HG03066 (cell line): Measurements from ENCODE around the gene SLC6A17.

Source experiments
- ATAC-seq: cut with Tn5 transposase; IDR thresholded peaks from one replicate; pipeline ENCODE4 v1.9.1; 2021; ENCODE audit warnings: low read depth; ENCODE audit not compliant: unreplicated experiment

Gene SLC6A17

GRCh38 chr1:110198746-110199145 is 48.5 kb downstream of the SLC6A17 start:
- ATAC-seq: no peak

- no peak for ATAC-seq
Observed at GRCh38 chr1:110200190-110200589, 49.9 kb downstream of the SLC6A17 start.

DNA sequence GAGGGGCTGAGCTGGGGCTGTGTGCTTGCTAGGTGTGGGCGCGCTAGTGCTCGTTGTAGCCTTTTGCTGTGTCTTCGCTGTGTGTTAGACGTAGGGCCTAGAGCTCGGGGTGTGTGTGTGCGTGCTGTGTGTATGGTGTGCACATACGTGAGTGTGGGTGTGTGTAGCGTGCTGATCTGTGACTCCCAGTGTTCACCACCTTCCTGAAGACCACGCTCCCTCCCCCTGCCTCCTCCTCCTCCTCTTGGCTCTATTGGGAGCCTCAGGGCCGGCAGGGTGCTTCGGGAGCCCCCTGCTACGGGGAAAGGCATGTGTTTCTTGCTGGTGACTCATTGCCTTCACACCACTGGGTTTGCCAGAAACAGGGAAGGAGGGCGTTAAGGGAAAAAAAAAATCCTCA is 50.4 kb downstream of the SLC6A17 start:
- no peak for ATAC-seq

- ATAC-seq: no peak
Observed at GRCh38 chr1:110201157-110201825, 51.0 kb downstream of the SLC6A17 start.

- no peak for ATAC-seq
Observed at GRCh38 chr1:110203021-110203661, 52.8 kb downstream of the SLC6A17 start.

GRCh38 chr1:110205156-110205555 is 54.9 kb downstream of the SLC6A17 start:
- no peak for ATAC-seq

DNA sequence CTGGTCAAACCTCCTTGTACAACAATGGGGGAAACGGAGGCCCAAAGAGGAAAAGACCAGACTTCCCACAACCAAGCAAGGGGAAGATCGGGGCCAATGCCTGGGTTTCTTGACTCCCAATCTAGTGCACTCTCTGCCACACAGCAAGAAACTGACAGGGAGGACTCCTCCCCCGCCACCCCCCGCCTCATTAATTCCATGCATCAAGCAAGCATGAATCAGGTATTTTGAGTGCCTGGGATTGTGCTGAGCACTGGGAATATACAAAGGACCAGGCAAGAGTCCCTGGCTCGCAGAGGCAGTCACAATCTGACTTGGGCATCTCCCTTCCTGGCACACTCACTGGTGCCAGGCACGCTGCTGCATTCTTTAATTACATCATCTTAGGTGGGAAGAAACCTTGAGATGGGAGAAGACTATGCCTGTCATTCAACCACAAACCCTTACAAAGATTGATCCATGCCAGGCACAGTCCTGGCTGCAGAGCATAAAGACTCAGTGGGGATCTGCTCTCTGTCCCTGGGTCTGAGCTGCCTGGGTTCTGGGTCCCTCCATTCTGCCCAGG is 55.4 kb downstream of the SLC6A17 start:
- no peak for ATAC-seq

DNA sequence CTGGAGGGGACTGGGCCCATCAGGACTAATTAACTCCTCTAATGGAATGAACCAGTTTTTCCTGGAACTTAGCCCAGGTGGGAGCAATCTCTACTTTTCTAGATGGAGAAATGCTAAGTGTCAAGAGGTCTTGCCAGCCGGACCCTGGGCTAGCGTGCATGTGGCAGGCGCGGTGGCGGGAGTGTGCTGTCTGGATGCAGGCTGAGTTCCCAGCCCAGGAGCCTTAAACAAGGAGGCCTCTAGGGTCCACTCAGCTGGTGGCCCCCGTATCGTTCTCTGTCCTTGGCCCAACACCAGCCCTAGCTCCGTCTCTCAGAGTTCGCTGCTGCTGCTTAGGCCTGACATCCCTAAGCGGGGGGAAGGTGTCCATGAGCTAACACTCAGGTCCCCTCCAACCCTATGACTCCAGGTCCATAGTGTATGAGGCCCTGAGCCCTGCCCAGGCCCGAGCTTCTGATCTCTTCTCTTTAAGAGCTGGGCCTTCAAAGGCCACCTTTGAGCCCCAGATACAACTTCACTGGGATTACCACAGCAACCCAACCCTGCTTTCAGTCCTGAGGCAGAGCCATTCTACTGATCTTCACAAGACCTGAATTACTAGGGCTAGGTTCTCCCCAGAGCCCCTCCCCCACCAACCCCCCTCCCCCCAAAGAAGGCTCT is 56.1 kb downstream of the SLC6A17 start:
- ATAC-seq: no peak

- ATAC-seq: no peak
Observed at GRCh38 chr1:110207831-110208230, 57.5 kb downstream of the SLC6A17 start.

DNA sequence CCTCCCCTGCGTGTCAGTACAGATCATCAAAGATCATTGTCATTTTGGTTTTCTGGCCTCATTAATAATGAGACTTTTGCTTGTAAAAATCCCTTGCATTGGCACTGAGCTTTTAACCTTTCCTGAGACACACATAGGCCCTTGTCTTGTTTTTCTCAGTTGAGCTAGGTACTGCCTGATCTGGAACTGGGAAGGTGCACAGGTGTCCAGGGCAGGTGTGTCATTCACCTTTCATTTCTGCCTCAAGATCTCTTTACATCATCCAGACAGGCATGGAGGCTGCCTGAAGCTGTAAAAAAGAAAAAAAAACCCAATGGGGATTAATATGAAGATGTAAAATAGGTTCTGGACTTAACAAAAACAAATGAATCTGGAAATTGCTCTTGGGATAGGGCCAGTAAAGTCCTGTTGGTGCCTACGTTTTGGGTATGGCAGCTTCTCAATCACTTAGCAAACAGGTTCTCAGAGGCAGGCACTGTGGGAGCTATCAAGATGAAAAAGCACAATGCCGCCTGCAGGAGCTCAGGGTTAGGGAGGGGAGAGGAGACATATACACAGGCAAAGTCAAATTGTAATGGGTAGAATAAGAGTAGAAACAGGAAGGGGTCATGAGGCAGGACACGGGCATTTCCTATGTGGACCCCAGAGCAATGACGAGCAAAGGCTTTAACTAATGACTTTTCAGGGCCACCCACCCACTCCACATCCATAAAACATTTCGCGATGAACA is 58.8 kb downstream of the SLC6A17 start:
- no peak for ATAC-seq

DNA sequence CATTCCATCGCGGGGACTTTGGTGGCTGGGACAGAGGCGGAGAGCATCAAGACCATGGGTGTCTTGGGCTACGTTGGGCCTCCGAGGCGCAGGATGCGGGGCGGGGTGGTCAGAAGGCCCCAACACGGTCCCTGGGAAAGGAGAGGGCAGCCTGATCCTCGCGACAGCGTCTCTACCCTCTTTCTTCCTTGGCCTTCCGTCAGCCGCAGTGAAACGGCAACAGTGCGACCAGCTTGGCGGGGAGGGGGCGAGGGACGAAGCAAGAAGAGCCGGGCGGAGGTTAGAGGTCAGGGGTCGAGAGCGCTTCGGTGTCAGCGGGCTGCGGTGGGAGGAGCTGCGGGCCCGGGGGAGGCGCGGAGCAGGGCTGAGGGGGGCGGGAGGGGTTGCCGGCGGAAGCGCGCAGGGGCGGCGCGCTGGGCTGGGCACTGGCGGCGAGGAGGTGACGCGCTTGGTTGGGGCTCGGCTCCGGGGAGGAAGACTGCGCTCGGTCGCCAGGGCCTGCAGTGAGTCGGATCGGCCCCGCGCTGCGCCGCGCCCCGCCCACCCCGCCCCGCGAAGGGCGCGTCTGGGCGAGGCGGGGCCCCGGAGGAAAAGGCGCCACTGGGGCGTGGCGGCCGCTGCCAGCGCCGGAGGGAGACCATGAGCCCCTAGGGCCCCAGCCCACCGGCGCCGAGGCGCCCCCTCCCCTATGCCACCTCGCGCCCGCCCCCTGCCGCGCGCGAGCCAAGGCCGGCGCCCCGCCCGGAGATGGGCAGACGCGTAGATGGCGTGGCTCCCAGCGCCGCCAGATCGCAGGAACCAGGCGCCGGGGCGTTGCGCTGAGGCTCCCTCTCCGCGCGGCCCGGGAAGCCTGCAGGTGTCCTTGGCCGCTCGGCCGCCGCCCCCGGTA is 59.7 kb downstream of the SLC6A17 start, which contains the start of gene KCNC4:
KCNC4 (plus strand) TSS at position 600 of the 889 bp plus-strand sequence. CDS start 1,186 bp downstream, outside the sequence.
- ATAC-seq: peak; percentile 83

GRCh38 chr1:110210604-110211495 is 60.6 kb downstream of the SLC6A17 start:
- peak; percentile 31 for ATAC-seq

DNA sequence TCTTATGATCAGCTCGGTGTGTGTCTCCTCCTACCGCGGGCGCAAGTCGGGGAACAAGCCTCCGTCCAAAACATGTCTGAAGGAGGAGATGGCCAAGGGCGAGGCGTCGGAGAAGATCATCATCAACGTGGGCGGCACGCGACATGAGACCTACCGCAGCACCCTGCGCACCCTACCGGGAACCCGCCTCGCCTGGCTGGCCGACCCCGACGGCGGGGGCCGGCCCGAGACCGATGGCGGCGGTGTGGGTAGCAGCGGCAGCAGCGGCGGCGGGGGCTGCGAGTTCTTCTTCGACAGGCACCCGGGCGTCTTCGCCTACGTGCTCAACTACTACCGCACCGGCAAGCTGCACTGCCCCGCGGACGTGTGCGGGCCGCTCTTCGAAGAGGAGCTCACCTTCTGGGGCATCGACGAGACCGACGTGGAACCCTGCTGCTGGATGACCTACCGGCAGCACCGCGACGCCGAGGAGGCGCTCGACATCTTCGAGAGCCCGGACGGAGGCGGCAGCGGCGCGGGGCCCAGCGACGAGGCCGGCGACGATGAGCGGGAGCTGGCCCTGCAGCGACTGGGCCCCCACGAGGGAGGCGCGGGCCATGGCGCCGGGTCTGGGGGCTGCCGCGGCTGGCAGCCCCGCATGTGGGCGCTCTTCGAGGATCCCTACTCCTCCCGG is 61.3 kb downstream of the SLC6A17 start:
- no peak for ATAC-seq

GRCh38 chr1:110212169-110213142 is 62.2 kb downstream of the SLC6A17 start:
- no peak for ATAC-seq

DNA sequence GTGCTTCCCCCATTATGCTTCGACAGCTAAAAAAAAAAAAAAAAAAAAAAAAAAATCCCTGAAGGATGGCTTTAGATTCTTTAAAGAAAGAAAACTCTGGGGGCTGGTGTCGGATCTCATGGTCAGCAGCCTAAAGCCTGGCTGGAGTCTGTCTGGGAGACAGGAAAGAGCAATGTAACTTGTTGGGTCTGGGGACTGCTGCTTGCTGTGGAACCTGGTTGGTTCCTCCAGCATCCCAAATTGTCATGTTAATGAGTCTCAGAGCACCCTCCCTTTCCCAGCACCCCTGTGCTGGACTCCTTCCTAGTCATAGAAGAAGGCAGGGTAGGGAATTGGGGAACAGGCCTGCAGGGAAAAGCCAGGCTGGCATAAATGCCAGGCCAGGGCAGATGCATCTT is 62.8 kb downstream of the SLC6A17 start:
- ATAC-seq: no peak

GRCh38 chr1:110214454-110215404 is 64.4 kb downstream of the SLC6A17 start:
- no peak for ATAC-seq
